Measurements from ENCODE around the gene UROC1.

UROC1 gene

GRCh38 chr3:126481808-126482502, 35.6 kb downstream of the UROC1 start:
- TF ChIP-seq USF1 (IDR thresholded peaks at IDR 0.05) (no peak), RAD21 (IDR thresholded peaks at IDR 0.05; ENCODE audit: low read depth) (no peak), YY1 (IDR thresholded peaks at IDR 0.05; ENCODE audit: low read depth) (no peak), FOXM1 (IDR thresholded peaks at IDR 0.05; ENCODE audit: borderline replicate concordance, low read depth) (no peak), EP300 (IDR thresholded peaks at IDR 0.05; ENCODE audit: borderline replicate concordance) (no peak), TAF1 (IDR thresholded peaks at IDR 0.05; ENCODE audit: low read depth) (no peak), EGR1 (IDR thresholded peaks at IDR 0.05) (no peak), CEBPB (IDR thresholded peaks at IDR 0.05) (no peak), TEAD4 (IDR thresholded peaks at IDR 0.05) (no peak), NFIC (IDR thresholded peaks at IDR 0.05) (no peak), TCF12 (IDR thresholded peaks at IDR 0.05; ENCODE audit: low read depth) (no peak), CREB1 (IDR thresholded peaks at IDR 0.05; ENCODE audit: low read depth) (no peak)
- TF ChIP-seq, protein P1, sequence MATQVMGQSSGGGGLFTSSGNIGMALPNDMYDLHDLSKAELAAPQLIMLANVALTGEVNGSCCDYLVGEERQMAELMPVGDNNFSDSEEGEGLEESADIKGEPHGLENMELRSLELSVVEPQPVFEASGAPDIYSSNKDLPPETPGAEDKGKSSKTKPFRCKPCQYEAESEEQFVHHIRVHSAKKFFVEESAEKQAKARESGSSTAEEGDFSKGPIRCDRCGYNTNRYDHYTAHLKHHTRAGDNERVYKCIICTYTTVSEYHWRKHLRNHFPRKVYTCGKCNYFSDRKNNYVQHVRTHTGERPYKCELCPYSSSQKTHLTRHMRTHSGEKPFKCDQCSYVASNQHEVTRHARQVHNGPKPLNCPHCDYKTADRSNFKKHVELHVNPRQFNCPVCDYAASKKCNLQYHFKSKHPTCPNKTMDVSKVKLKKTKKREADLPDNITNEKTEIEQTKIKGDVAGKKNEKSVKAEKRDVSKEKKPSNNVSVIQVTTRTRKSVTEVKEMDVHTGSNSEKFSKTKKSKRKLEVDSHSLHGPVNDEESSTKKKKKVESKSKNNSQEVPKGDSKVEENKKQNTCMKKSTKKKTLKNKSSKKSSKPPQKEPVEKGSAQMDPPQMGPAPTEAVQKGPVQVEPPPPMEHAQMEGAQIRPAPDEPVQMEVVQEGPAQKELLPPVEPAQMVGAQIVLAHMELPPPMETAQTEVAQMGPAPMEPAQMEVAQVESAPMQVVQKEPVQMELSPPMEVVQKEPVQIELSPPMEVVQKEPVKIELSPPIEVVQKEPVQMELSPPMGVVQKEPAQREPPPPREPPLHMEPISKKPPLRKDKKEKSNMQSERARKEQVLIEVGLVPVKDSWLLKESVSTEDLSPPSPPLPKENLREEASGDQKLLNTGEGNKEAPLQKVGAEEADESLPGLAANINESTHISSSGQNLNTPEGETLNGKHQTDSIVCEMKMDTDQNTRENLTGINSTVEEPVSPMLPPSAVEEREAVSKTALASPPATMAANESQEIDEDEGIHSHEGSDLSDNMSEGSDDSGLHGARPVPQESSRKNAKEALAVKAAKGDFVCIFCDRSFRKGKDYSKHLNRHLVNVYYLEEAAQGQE (IDR thresholded peaks at IDR 0.05; ENCODE audit: low read depth): no peak
- TF ChIP-seq, protein P2, sequence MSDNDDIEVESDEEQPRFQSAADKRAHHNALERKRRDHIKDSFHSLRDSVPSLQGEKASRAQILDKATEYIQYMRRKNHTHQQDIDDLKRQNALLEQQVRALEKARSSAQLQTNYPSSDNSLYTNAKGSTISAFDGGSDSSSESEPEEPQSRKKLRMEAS (IDR thresholded peaks at IDR 0.05): no peak

GRCh38 chr3:126480861-126481260, 36.7 kb downstream of the UROC1 start:
- TF ChIP-seq ZBTB7A (IDR thresholded peaks at IDR 0.05; ENCODE audit: low read depth): no peak
- TF ChIP-seq TCF12 (IDR thresholded peaks at IDR 0.05; ENCODE audit: low read depth): no peak

- TF ChIP-seq EGR1 (IDR thresholded peaks at IDR 0.05) (no peak), CREB1 (IDR thresholded peaks at IDR 0.05; ENCODE audit: low read depth) (no peak), TEAD4 (IDR thresholded peaks at IDR 0.05) (no peak), TAF1 (IDR thresholded peaks at IDR 0.05; ENCODE audit: low read depth) (no peak), RAD21 (IDR thresholded peaks at IDR 0.05; ENCODE audit: low read depth) (no peak)
- TF ChIP-seq, protein P2 (IDR thresholded peaks at IDR 0.05): no peak
- TF ChIP-seq, protein P1 (IDR thresholded peaks at IDR 0.05; ENCODE audit: low read depth): no peak
These were observed 37.4 kb downstream of the UROC1 start for GRCh38 chr3:126480206-126480605.

- no peak for TF ChIP-seq YY1 (IDR thresholded peaks at IDR 0.05; ENCODE audit: low read depth)
- no peak for TF ChIP-seq CEBPB (IDR thresholded peaks at IDR 0.05)
- TF ChIP-seq USF1 (IDR thresholded peaks at IDR 0.05): no peak
- TF ChIP-seq TCF12 (IDR thresholded peaks at IDR 0.05; ENCODE audit: low read depth): no peak
- no peak for TF ChIP-seq TEAD4 (IDR thresholded peaks at IDR 0.05)
- TF ChIP-seq, protein P2 (IDR thresholded peaks at IDR 0.05): no peak
- TF ChIP-seq TAF1 (IDR thresholded peaks at IDR 0.05; ENCODE audit: low read depth): no peak
- TF ChIP-seq FOXM1 (IDR thresholded peaks at IDR 0.05; ENCODE audit: borderline replicate concordance, low read depth): no peak
- TF ChIP-seq, protein P1 (IDR thresholded peaks at IDR 0.05; ENCODE audit: low read depth): no peak
- no peak for TF ChIP-seq CREB1 (IDR thresholded peaks at IDR 0.05; ENCODE audit: low read depth)
- no peak for TF ChIP-seq EP300 (IDR thresholded peaks at IDR 0.05; ENCODE audit: borderline replicate concordance)
These were observed 37.9 kb downstream of the UROC1 start for GRCh38 chr3:126479642-126480041.

Data from Ishikawa (cell line).